RPMI7951 (cell line): ENCODE measurements around the gene NUP35. TPM values are rescaled to one million over a fixed set of nuclear protein-coding genes. Genes with fewer than 3 reads are reported as not detected.
"Not testable (repeated sequence)": the region's sequence is repeated elsewhere in the genome, so short reads cannot be mapped to it uniquely, and the experiment has no call there.

Experiments
- DNase-seq: peaks from one replicate; pipeline ENCODE4 v3.0.0-alpha.2; 2012; ENCODE audit warnings: low read depth
- total RNA-seq: library from RNA; depleted of rRNA; stranded (reverse); fragments of >200 nt; shearing (Covaris generic); gene quantifications from 2 replicates; pipeline ENCODE4 v1.2.3, GENCODE V29; 2014

NUP35 gene
- total RNA-seq, 1 experiment from 2014 or later: 68.8 TPM

GRCh38 chr2:183134016-183134415 lies 9.8 kb downstream of the NUP35 start:
- no peak for DNase-seq

- DNase-seq: no peak
These were observed 24.7 kb downstream of the NUP35 start for GRCh38 chr2:183148955-183149354.

GRCh38 chr2:183149489-183149888 lies 25.2 kb downstream of the NUP35 start:
- no peak for DNase-seq

- not testable (repeated sequence) for DNase-seq
These were observed 28.0 kb downstream of the NUP35 start for GRCh38 chr2:183152280-183152679.

- DNase-seq: no peak
These were observed 29.7 kb downstream of the NUP35 start for GRCh38 chr2:183153967-183154366.

- not testable (repeated sequence) for DNase-seq
These were observed 30.5 kb downstream of the NUP35 start for GRCh38 chr2:183154772-183155171.

GRCh38 chr2:183157131-183157530 lies 32.9 kb downstream of the NUP35 start:
- DNase-seq: no peak

GRCh38 chr2:183162362-183162761 lies 38.1 kb downstream of the NUP35 start:
- peak; percentile 44 for DNase-seq

GRCh38 chr2:183163821-183164649 lies 39.8 kb downstream of the NUP35 start:
- no peak for DNase-seq

- DNase-seq: peak; percentile 70
These were observed 40.4 kb downstream of the NUP35 start for GRCh38 chr2:183164650-183165015.

- DNase-seq: no peak
These were observed 42.0 kb downstream of the NUP35 start for GRCh38 chr2:183166210-183166609.

GRCh38 chr2:183166976-183167375 lies 42.7 kb downstream of the NUP35 start:
- DNase-seq: not testable (repeated sequence)

GRCh38 chr2:183172220-183172887 lies 48.1 kb downstream of the NUP35 start:
- no peak for DNase-seq

GRCh38 chr2:183179156-183179555 lies 54.9 kb downstream of the NUP35 start:
- no peak for DNase-seq

- no peak for DNase-seq
These were observed 61.3 kb downstream of the NUP35 start for GRCh38 chr2:183185534-183185933.

- no peak for DNase-seq
These were observed 62.1 kb downstream of the NUP35 start for GRCh38 chr2:183186296-183186695.

GRCh38 chr2:183186766-183187165 lies 62.5 kb downstream of the NUP35 start:
- DNase-seq: no peak

- no peak for DNase-seq
These were observed 68.1 kb downstream of the NUP35 start for GRCh38 chr2:183192343-183192742.

GRCh38 chr2:183193904-183194303 lies 69.7 kb downstream of the NUP35 start:
- DNase-seq: no peak

- no peak for DNase-seq
These were observed 71.2 kb downstream of the NUP35 start for GRCh38 chr2:183195397-183195796.

- DNase-seq: no peak
These were observed 71.8 kb downstream of the NUP35 start for GRCh38 chr2:183195998-183196409.

GRCh38 chr2:183204397-183204796 lies 80.2 kb downstream of the NUP35 start:
- DNase-seq: no peak

- peak; percentile 78 for DNase-seq
These were observed 82.9 kb downstream of the NUP35 start for GRCh38 chr2:183207110-183207509.
